ENCODE data around the gene PHGDH.
"Not testable (repeated sequence)": the region's sequence is repeated elsewhere in the genome, so short reads cannot be mapped to it uniquely, and the experiment has no call there.

PHGDH gene

DNA sequence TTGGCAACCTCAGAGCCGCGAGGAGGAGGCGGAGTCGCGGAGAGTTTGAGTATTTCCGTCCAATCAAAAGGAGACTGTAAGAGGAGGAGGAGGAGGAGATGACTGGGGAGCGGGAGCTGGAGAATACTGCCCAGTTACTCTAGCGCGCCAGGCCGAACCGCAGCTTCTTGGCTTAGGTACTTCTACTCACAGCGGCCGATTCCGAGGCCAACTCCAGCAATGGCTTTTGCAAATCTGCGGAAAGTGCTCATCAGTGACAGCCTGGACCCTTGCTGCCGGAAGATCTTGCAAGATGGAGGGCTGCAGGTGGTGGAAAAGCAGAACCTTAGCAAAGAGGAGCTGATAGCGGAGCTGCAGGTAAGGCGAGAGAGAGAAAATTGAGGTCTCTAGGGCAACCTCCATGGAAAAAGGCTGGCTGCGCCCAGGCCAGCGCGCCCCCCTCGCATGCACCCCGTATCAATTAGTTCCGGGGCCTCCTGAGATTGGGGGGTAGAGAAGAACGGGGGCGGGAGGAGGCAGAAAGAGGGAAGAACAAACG is at the start of gene PHGDH:
TSS of gene PHGDH (plus strand) at position 131 of the 538 bp plus-strand sequence. CDS start at position 220, 89 bp downstream.
- DNase-seq (ENCODE audit: low read depth), result peak; percentile 87

DNA sequence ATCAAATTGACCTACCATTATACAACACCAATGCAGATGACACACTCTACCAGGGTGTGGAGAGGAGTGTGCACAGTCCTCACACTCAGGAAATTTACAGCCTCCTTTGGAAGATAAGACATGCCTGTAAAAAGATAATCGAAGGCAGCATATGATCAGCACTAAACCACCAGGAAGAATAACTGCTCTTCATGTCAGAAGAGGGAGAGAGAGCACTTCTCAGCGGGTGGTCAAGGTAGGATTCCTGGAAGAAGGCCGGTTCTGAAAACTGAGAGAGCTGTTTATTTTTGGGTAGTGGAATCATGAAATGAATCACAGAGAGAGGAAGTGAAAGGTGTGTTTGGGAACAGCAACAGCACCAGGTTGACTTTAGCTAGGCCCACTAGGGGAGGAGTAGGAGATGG is 49.7 kb upstream of the PHGDH start:
- no peak for DNase-seq (ENCODE audit: low read depth)

DNA sequence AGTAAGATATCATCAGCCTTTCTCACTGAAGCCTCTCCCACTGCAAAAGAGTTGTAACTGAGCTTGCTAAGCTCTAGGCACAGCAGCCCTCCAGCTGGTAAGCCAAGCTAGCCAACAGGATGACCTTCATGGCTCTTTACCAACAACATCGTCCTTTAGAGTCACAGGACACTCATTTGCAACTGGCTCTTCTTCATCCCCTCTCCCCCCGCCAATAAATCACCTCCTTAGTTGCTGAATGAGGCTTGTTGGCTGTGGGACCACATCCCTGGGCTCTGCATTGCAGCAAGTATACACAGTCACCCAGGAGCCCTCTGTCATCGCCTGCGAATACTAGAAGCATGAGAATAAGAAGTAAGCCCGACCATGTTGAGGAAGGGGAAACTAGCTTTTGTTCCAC is 47.7 kb upstream of the PHGDH start:
- DNase-seq (ENCODE audit: low read depth), result no peak

DNA sequence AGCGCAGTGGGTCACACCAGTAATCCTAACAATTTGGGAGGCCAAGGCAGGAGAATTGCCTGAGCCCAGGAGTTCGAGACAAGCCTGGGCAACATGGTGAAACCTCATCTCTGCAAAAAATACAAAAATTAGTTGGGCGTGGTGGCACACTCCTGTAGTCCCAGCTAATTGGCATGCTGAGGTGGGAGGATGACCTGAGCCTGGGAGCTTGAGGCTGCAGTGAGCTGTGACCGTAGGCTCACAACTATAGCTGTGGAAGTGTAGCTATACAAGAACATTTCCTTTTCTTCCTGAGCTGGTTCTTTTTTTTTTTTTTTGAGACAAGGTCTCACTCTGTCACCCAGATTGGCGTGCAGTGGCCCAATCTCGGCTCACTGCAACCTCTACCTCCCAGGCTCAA is 44.6 kb upstream of the PHGDH start:
- DNase-seq (ENCODE audit: low read depth), result no peak

DNA sequence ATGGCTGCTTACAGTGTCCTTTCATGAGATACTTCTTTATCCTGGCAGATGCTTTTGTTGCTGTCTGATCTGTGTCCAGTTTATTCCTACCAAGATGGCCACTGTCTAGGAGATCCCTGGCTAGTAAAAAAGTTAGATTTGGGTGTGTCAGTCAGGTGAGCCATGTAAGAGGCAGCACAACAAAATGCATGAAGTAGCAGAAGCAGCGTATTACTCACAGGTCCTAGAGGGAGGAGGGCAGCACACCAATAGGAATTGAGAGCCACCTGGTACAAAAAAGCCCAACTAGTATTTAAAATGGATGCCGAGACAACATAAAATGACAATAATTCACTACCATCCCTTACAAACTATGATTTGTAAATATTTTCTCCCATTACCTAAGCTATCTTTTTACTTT is 40.8 kb upstream of the PHGDH start:
- DNase-seq (ENCODE audit: low read depth), result no peak

DNA sequence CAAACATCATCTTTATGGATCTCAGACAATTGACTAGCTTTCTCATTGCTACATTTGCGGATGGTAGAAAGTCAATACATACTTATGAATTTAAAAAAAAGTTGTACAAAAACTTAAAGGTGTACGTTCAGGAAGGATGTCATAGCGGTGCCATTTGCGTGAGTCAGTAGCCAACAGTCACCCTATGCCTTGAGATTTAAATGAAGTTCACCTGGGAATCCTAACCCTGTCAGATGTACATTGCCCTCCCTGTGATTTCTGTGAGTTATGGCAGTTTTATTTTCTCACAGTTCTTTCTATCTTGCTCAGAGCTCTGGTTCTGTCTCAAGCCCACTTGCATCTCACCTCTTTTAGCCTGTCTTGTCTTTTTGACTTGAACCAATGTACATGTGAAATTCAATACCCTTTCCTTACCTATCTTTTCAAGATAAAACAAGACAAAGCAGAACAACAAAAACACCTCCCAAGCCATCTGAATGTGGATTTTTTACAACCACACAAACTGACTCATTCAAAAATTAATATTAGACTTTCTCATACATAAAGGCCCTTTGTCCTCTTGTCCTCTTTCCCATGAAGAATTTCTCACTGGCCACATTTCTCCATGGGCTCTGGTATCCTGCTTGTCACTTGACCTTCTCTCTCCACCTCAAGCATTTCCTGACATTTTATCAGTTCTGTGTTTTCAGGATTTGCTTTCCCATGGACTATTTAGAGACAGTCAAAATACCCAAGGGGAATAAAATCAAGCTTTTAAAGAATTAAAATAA is 38.4 kb upstream of the PHGDH start:
- no peak for DNase-seq (ENCODE audit: low read depth)

DNA sequence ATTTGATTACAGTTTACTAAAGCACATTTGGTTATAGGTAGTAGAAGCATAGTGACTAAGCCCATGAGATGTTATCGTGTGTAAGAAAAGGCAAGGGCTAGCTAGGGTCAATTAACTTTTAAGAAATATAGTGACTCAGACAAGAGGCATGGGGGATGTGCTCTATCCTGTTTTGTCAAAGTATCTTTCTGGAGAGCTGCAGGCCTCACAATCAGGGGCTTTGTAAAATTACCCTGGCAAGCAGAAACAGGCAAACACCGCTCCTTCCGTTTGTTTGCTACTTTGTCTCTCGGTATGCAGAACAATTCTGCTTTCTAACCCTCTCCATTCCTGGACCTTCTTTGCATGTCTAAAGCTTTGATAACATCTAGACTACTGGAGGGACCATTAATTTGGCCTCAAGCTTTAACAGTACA is 37.6 kb upstream of the PHGDH start:
- no peak for DNase-seq (ENCODE audit: low read depth)

DNA sequence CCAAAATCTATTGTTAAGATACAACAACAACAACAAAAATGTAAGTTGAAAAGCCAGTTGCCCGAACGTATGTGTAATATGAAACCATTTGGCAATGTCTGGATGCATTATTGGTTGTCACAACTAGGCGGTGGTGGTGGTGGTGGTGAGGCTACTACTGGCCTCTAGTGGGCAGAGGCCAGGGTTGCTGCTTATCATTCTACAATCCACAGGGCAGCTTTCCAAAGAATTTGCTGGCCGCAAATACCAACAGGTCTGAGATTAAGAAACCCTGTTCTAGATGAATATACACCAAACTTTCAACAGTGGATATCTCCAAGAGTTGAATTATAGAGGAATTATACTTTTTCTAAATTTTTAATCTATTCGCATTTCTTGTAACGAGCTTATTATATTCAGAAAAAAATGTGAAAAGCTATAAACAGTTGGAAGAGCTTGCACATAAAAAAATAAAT is 36.9 kb upstream of the PHGDH start:
- peak; percentile 80 for DNase-seq (ENCODE audit: low read depth)

DNA sequence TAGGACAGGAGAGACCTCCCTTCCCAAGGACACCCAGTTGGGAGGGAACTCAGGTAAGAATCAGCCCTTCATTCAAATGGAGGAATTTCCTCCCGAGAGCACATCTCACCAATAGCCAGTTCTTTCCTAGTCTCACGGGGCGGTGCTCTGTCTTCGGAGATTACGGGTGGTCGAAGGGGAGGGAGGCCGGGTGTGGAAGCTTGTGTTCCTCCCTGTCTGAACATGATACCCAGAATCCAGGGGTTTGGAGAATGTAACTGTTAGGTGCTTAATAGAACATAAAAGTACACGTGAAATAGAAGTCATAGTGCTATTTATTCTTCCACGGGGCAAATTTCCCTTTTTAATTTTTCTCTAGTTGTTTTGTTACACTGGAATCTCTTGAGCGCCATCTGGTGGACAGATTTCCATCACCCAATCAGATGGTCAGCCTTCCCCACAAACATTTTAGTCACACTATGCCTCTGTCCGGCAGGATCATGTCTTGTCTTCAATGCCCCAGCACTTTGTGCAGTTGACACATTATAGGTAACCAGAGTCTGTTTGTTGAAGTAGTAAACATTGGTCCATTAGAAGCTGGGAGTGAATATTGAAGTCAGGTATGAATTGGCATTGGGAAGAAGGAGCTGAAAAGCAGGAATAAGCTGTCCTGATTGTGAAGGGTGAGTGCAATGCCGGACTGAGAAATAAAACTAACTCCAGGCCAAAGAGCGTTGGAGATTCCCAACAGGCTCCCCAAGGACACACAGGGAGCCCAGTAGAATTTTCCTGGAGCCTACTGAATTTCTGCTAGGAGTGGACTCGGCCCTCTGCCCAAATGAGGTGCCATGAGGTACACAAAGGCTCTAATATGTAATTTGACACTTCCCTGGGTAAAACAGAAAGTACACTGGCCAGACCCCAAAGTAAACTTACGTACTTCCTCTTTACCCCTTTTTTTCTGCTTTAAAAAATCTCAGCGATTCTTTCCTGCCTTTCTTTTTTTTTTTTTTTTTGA is 36.1 kb upstream of the PHGDH start:
- DNase-seq (ENCODE audit: low read depth), result peak; percentile 77

DNA sequence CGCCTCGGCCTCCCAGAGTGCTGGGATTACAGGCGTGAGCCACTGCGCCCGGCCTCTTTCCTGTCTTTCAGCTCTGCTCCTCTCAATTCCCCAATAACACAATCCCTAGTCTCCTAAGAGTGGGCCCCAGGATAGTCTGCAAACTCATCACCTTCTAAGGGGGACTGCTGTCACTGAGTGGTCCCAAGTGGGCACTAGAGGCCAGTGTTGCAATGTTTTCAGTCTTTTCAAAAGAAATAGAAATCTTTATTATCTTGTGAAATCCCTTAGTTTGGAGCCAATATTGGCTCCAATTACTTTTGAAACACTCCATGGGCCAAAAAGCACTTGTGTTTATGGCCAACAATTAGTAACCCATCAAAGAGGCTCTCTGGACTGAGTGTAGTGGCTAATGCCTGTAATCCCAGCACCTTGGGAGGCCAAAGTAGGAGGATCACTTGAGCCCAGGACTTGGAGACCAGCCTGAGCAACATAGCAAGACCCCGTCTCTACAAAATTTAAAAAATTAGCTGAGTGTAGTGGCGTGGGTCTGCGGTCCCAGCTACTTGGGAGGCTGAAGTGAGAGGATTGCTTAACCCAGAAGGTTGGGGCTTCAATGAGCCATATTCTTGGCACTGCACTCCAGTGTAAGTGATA is 35.0 kb upstream of the PHGDH start:
- no peak for DNase-seq (ENCODE audit: low read depth)

DNA sequence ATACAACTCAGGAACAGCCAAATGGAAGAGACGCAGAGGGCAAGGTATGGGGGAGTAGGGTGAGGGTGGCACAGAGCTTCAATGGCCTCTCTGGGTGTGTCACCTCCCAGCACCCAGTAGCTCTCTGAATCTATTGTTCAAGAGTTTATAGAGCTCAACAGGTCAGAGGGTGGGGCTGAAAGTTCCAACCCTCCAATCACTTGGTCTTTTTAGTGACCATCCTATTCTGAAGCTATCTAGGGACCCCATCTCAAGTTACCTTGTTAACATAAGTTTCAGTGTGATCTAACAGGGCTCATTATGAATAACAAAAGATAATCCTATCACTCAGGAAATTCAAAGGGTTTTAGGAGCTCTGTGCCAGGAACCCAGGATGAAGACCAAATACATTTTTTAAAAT is 32.5 kb upstream of the PHGDH start:
- no peak for DNase-seq (ENCODE audit: low read depth)

DNA sequence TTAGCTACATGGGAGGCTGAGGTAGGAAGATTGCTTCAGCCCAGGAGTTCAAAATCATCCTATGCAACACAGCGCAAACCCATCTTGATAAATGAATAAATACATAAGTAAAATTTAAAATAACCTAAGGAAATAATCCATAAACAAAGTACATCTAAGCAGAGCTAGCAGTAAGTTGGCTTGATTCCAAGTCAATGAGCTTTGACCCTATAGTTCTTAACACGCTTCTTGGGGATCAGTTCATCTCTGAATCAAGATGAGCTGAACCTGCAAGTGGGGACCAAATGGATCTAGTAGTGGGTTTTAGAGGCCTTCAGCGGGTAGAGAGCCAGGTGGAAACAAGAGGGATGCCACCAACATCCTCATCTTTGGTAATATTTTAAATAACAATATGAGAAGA is 31.5 kb upstream of the PHGDH start:
- no peak for DNase-seq (ENCODE audit: low read depth)

DNA sequence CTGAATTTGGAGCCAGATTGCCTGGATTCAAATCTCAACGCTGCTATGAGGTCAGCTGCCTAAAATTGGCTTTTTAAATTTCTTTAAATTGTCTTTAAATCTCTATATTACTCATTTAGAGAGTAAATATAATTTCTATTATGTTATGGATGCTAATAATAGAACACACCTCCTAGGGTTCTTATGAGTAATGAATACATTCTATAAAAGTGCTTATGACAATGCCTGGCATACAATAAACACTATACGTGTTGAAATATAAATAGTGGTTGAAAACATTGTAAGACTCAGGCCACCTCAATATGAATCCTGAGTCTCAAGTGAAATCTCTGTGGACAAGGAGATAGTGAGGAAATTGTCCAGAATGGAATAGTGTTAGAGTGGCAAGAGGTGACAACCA is 31.0 kb upstream of the PHGDH start:
- no peak for DNase-seq (ENCODE audit: low read depth)

DNA sequence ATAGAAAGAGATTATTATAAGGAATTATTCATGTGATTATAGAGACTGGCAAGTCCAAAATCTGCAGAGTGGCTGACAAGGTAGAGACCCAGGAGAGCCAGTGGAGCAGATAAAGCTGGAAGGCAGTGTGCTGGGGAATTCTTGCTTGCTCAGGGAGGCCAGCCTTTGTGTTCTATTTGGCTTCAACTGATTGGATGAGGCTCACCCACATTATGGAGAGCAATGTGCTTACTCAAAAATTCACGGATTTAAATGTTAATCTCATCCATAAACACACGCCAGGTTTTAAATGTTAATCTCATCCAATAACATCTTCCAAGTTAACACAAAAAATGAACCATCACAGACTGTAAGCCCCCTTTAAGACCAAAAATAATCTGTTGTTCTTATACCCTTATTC is 30.2 kb upstream of the PHGDH start:
- DNase-seq (ENCODE audit: low read depth), result no peak

DNA sequence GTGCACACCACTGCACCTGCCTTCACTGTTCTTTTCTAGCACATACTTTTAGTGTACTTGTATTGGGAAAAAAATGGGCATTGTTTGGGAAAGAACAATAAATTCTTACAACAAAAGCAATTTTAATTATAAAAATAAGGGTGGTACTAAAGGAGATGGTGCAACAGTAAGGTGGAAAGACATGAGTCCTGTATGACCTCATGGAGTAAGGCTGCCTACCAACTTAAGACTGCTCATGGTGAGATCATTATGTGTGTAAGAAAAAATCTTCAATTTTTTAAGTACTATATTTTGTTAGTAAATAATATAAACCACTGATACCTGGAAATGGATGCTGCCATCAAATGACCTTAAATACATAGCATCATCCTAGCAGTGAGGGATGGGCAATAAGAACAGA is 29.6 kb upstream of the PHGDH start:
- DNase-seq (ENCODE audit: low read depth), result no peak

DNA sequence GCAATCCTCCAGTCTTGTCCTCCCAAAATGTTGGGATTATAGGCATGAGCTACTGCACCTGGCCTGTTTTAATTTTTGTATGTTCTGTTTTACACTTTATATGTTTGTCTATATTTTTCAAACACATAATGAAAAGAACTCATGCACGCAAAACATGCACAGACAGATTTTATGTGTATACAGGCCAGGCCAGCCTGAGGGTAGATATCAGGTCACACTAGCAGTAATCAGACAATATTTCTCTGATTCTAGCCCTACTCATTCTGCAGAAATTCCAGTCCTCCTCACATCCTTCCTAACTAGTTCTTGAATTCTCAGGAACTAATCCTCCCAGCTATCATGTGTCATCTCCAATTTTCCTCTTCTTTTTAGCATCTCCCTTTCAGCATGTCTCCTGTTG is 27.8 kb upstream of the PHGDH start:
- DNase-seq (ENCODE audit: low read depth), result no peak

DNA sequence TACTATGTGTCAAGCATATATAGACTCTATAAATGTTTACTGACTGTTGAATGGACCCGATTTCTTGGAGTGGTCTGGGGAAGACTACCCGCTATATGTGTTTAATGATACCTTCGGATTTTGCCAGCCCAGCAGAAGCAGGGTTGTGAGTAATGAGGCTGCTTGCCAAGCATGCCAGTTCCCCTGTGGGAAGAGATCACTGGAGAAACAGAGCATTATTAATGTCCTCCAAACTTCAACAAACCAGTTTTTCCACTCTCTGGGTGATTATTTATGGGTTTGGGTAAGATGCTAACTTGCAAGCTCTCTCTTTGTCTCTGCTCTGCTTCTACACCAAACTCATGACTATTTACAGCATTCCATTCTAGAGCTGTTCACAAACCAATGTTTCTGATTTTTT is 25.1 kb upstream of the PHGDH start:
- no peak for DNase-seq (ENCODE audit: low read depth)

DNA sequence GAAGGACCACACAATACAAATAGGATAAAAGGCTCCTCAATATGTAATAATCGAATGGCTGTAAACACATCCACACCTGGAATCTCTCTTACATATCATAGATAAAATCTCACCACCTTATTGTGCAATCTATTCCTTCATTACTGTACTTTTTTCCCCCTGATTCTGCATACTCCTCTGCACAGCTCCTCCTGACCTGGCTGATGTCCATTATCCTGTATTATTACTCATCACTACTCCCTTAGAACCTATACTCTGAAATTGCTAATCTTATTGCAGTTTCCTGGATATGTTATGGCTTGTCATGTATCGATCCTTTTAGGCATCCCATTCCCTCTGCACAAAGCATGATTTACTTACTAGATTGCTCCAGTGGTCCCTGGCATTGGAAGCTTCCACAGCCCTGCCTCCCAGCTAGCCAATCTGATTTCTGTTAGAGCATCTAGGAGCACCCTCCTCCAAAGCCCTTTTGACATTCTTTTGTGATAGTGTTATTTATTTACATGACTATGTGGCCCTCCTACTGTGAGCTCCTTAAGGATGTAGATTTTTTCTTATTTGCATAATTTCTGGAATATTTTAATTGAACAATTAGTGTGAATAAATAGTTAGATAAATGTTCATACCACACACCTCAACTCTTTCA is 24.2 kb upstream of the PHGDH start:
- DNase-seq (ENCODE audit: low read depth), result no peak

DNA sequence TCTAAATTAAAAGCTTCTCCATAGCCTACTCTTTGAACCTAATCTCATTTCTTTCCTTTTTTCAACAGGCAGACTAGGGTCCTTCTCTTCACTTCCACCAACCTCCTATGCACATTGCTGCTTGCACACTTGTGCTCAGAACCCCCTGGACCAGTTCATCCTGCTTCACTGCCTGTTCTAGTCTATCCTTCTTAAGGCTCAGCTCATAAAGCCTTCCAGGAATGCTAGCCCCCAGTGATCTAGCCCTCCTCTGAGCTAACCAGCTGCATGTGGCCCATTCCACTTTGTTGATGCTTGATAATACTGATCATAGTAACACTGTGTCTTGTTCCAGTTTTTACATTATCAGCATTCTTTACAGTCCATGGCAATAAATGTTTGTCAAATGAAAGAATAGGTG is 22.9 kb upstream of the PHGDH start:
- DNase-seq (ENCODE audit: low read depth), result no peak

DNA sequence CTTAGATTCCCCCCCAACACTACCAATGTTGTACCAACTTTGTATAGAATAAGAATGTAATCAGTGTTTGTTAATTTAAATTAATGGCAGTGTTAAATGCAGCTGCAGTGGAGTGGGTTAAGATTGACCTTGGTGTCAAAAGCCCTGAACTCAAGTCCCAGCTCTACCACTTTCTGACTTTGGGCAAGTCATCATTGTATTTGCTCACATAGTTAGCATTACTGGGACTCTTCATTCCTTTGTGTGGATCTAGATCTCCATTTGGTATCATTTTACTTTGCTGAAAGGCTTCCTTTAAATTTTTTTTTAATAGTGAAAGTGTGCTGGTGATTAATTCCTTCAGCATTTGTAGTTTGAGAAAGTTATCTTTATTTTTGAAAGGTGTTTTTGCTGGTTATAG is 22.2 kb upstream of the PHGDH start:
- DNase-seq (ENCODE audit: low read depth), result no peak

DNA sequence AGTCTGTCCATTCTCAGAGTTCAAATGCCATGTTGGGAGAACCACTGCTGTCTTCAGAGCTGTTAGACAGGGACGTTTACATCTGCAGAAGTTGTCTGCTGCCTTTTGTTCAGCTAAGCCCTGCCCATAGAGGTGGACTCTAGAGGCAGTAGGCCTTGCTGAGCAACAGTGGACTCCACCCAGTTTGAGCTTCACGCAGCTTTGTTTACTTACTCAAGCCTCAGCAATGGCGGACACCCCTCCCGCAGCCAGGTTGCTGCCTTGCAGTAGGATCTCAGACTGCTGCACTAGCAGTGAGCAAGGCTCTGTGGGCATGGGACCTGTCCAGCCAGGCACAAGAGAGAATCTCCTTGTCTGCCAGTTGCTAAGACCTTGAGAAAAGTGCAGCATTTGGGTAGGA is 14.9 kb upstream of the PHGDH start:
- DNase-seq (ENCODE audit: low read depth), result not testable (repeated sequence)

DNA sequence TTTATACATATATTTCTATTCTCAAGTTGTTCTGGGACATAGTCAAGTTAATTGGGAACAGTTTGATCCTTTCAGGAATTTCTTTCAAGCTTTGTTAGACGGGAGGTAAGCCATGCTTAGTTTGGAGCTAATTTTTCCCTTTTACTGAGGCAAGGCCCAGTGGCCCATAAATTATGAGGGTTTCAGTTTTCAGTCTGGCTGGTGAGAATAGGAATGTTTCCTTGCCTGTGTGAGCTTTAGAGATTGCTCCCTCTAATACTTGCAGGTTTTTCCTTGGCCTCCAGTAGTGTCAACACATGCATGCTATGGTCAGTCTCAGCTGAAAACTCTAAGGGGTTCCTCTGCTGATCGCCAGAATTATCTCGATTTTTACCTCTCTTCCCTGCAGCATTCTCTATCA is 14.1 kb upstream of the PHGDH start:
- DNase-seq (ENCODE audit: low read depth), result no peak
